HepG2 (cell line): ENCODE measurements around the gene PPP1R9A. TPM values are rescaled to one million over a fixed set of nuclear protein-coding genes. Genes with fewer than 3 reads are reported as not detected.

Experiments used
- CEBPB ChIP-seq: IDR thresholded peaks from 2 replicates; pipeline ENCODE4 v1.6.1; 2011; ENCODE audit warnings: low read depth, low read length, improper control_type of control experiment, borderline replicate concordance
- CREB1 ChIP-seq, 2 experiments: fragments of 450-650 bp in 1 of 2; IDR thresholded peaks; 2 replicates each; pipeline ENCODE4 v1.6.1; 2016 to 2017; ENCODE audit warnings: control low read depth in 1 of 2, mild to moderate bottlenecking in 1 of 2, missing compliant biosample characterization in 1 of 2, missing genetic modification characterization in 1 of 2
- EHMT2 ChIP-seq: fragments of 200-600 bp; sonication (generic); IDR thresholded peaks from 2 replicates; pipeline ENCODE4 v1.7.0; 2017; ENCODE audit warnings: antibody characterized with exemption, low read depth, low read length, borderline replicate concordance
- FOSL1 ChIP-seq: sonication (generic); formaldehyde crosslinking; IDR thresholded peaks from 2 replicates; pipeline ENCODE4 v1.9.0; 2021; ENCODE audit warnings: missing genetic modification reagents, borderline replicate concordance
- FOXJ3 ChIP-seq: sonication (generic); formaldehyde crosslinking; IDR thresholded peaks from 2 replicates; pipeline ENCODE4 v1.4.0; 2020; ENCODE audit warnings: missing genetic modification reagents, mild to moderate bottlenecking, borderline replicate concordance
- FOXO4 ChIP-seq: sonication (generic); formaldehyde crosslinking; conservative IDR thresholded peaks from 2 replicates; pipeline ENCODE4 v1.8.1; 2023; ENCODE audit warnings: missing genetic modification reagents
- GATA4 ChIP-seq: sonication (generic); IDR thresholded peaks from 2 replicates; pipeline ENCODE4 v1.6.1; 2016; ENCODE audit warnings: antibody characterized with exemption, low read depth, borderline replicate concordance
- HIVEP1 ChIP-seq: sonication (generic); formaldehyde crosslinking; IDR thresholded peaks from 2 replicates; pipeline ENCODE4 v1.4.0; 2020; ENCODE audit warnings: mild to moderate bottlenecking, missing genetic modification reagents
- ISL2 ChIP-seq: sonication (generic); formaldehyde crosslinking; IDR thresholded peaks from 2 replicates; pipeline ENCODE4 v1.5.0; 2020; ENCODE audit warnings: missing genetic modification reagents
- MYPOP ChIP-seq: sonication (generic); formaldehyde crosslinking; IDR thresholded peaks from 2 replicates; pipeline ENCODE4 v1.8.1; 2023; ENCODE audit warnings: mild to moderate bottlenecking, moderate library complexity, missing genetic modification reagents
- NAIF1 ChIP-seq: sonication (generic); formaldehyde crosslinking; IDR thresholded peaks from 2 replicates; pipeline ENCODE4 v1.5.0; 2020; ENCODE audit warnings: mild to moderate bottlenecking, missing genetic modification reagents, borderline replicate concordance
- NCOA2 ChIP-seq: sonication (generic); formaldehyde crosslinking; IDR thresholded peaks from 2 replicates; pipeline ENCODE4 v1.8.0; 2022; ENCODE audit warnings: inconsistent platforms
- NFAT5 ChIP-seq: sonication (generic); formaldehyde crosslinking; IDR thresholded peaks from 2 replicates; pipeline ENCODE4 v1.4.0; 2020; ENCODE audit warnings: missing genetic modification reagents
- PAF1 ChIP-seq: IDR thresholded peaks from 2 replicates; pipeline ENCODE4 v1.6.1; 2016; ENCODE audit warnings: missing genetic modification reagents, missing compliant biosample characterization
- TRIM22 ChIP-seq: fragments of 450-650 bp; IDR thresholded peaks from 2 replicates; pipeline ENCODE4 v1.6.1; 2017
- ZBTB49 ChIP-seq: sonication (generic); formaldehyde crosslinking; IDR thresholded peaks from 2 replicates; pipeline ENCODE4 v1.4.0; 2020; ENCODE audit warnings: missing genetic modification reagents, borderline replicate concordance
- ZFP36L2 ChIP-seq: sonication (generic); formaldehyde crosslinking; IDR thresholded peaks from 2 replicates; pipeline ENCODE4 v1.4.0; 2020; ENCODE audit warnings: missing genetic modification reagents
- ZNF446 ChIP-seq: sonication (generic); formaldehyde crosslinking; IDR thresholded peaks from 2 replicates; pipeline ENCODE4 v1.5.0; 2020; ENCODE audit warnings: mild to moderate bottlenecking, missing genetic modification reagents
- polyA plus RNA-seq, 8 experiments: library from polyadenylated mRNA; depleted of rRNA in 3 of 8; stranded (reverse) in 7 of 8; unstranded in 1 of 8; fragments of >200 nt; fragmentation: Illumina TruSeq in 4 of 8; extraction: Trizol in 4 of 8; gene quantifications; 2 replicates each; pipeline versions ENCODE4 v1.2.1 to v1.2.3, GENCODE V29; 2011 to 2016; ENCODE audit warnings: low read depth in 4 of 8, missing spikeins in 1 of 8, mixed read lengths in 1 of 8; ENCODE audit not compliant: insufficient read depth in 1 of 8
- total RNA-seq, 5 experiments: library from RNA; depleted of rRNA; stranded (reverse); fragments of >200 nt; fragmentation: Illumina TruSeq; extraction: Trizol; gene quantifications; 2 replicates each; pipeline ENCODE4 v1.2.3, GENCODE V29; 2016; ENCODE audit warnings: low read depth in 1 of 5

Gene PPP1R9A
- total and polyA plus RNA-seq, 2 of the 13 experiments (the other 11 are each of a cell fraction or from before 2014, with no cell fraction given) = 11.4 to 31.9 TPM

- TF ChIP-seq TRIM22 (no peak), ZBTB49 (CRISPR knock-in tag) (no peak), FOXO4 (no peak), PAF1 (no peak), CEBPB (peak; percentile 52; the same call in 1 of the 2 replicates), NFAT5 (no peak), HIVEP1 (CRISPR knock-in tag) (no peak), ZFP36L2 (CRISPR knock-in tag) (no peak), ISL2 (CRISPR knock-in tag) (peak; percentile 93), CREB1 (IDR thresholded peaks at IDR 0.05) (no peak), CREB1 (CRISPR knock-in tag; IDR thresholded peaks at IDR 0.05) (peak; percentile 59), FOSL1 (CRISPR knock-in tag) (peak; percentile 46; the same call in 1 of the 2 replicates), GATA4 (peak; percentile 96), EHMT2 (peak; percentile 25; the same call in 1 of the 2 replicates), MYPOP (CRISPR knock-in tag) (no peak), ZNF446 (CRISPR knock-in tag) (no peak), NCOA2 (CRISPR knock-in tag) (peak; percentile 91), FOXJ3 (CRISPR knock-in tag) (peak; percentile 60; the same call in 1 of the 2 replicates), NAIF1 (CRISPR knock-in tag) (no peak)
Measured at GRCh38 chr7:94980418-94981142, 73.2 kb downstream of the PPP1R9A start (continued).
